Left colon (tissue), 2 donors: Measurements from ENCODE around the gene FGGY. TPM values are rescaled to one million over a fixed set of nuclear protein-coding genes. Genes with fewer than 3 reads are reported as not detected.

Source experiments
- ATAC-seq: fragments of 200-7000 bp; cut with Tn5 transposase; one replicate; pipeline ENCODE4 v1.9.1; 2020; ENCODE audit warnings: mild to moderate bottlenecking, moderate library complexity
- DNase-seq, 2 donors: peaks; one replicate each; pipeline ENCODE4 v3.0.0-alpha.2; 2020
- intact Hi-C, 2 donors: fragments of 100-400 bp; cut with DNase I in 1 of 2; cut with micrococcal nuclease in 1 of 2; formaldehyde crosslinking; loops; one replicate each; pipeline versions ENCODE4 v1.11.2 to v1.14.0; 2022; cut with DNase I, micrococcal nuclease
- total RNA-seq, 2 donors: library from RNA; stranded (reverse); fragmentation: NEBNext Ultra II Directional; extraction: Animal tissue kit (Norgen Biotek cat#: 25700); gene quantifications; one replicate each; pipeline ENCODE4 v1.2.1, GENCODE V29; 2021
- donor health status: DM: no; HTN: no; CAD: no.
- donor health status: DM: yes; HTN: yes; CAD: no.

FGGY gene
- total RNA-seq, 2 donors from 2014 or later, result 17.3 to 24.1 TPM

GRCh38 chr1:59669752-59670312, 372.9 kb downstream of the FGGY start:
- intact Hi-C loops, result no loop called here
- DNase-seq (no peak), ATAC-seq (no peak)

- DNase-seq, result no peak
- intact Hi-C loops, result no loop called here
- no peak for ATAC-seq
Measured at GRCh38 chr1:59670662-59671061, 373.8 kb downstream of the FGGY start.

GRCh38 chr1:59671066-59671952, 374.4 kb downstream of the FGGY start:
- no peak for ATAC-seq
- intact Hi-C loops, result no loop called here
- DNase-seq, result no peak

- ATAC-seq (no peak), DNase-seq (no peak)
- intact Hi-C loops, result no loop called here
Measured at GRCh38 chr1:59671953-59672305, 375.0 kb downstream of the FGGY start.

- ATAC-seq, result no peak
- no peak for DNase-seq
Measured at GRCh38 chr1:59672851-59673572, 376.1 kb downstream of the FGGY start.

GRCh38 chr1:59673573-59674450, 376.9 kb downstream of the FGGY start:
- intact Hi-C loops, result no loop called here
- peak; percentile 49 to 64 for DNase-seq
- peak; percentile 91 for ATAC-seq

More at GRCh38 chr1:59672851-59673572, 376.1 kb downstream of the FGGY start:
- intact Hi-C loops, result no loop called here

- DNase-seq (no peak), ATAC-seq (peak; percentile 32)
- intact Hi-C loops, result no loop called here
Measured at GRCh38 chr1:59674595-59674994, 377.7 kb downstream of the FGGY start.

GRCh38 chr1:59675936-59676335, 379.0 kb downstream of the FGGY start:
- intact Hi-C loops, result no loop called here
- ATAC-seq (no peak), DNase-seq (no peak)

GRCh38 chr1:59678040-59678439, 381.1 kb downstream of the FGGY start:
- DNase-seq (no peak), ATAC-seq (no peak)
- intact Hi-C loops, result no loop called here

- intact Hi-C loops, result no loop called here
- ATAC-seq (no peak), DNase-seq (no peak)
Measured at GRCh38 chr1:59678493-59679228, 381.8 kb downstream of the FGGY start.

GRCh38 chr1:59680044-59680443, 383.1 kb downstream of the FGGY start:
- ATAC-seq (no peak), DNase-seq (no peak)
- intact Hi-C loops, result no loop called here

GRCh38 chr1:59682396-59683080, 385.6 kb downstream of the FGGY start:
- no peak for DNase-seq
- intact Hi-C loops, result no loop called here
- no peak for ATAC-seq

- no peak for ATAC-seq
- intact Hi-C loops, result no loop called here
Measured at GRCh38 chr1:59683197-59683596, 386.3 kb downstream of the FGGY start.

GRCh38 chr1:59684698-59685097, 387.8 kb downstream of the FGGY start:
- intact Hi-C loops, result no loop called here
- ATAC-seq (no peak), DNase-seq (no peak)

More at GRCh38 chr1:59683197-59683596, 386.3 kb downstream of the FGGY start:
- DNase-seq, result no peak

- intact Hi-C loops, result no loop called here
- DNase-seq, result no peak
Measured at GRCh38 chr1:59685101-59685500, 388.2 kb downstream of the FGGY start.

GRCh38 chr1:59685666-59686065, 388.8 kb downstream of the FGGY start:
- intact Hi-C loops, result no loop called here
- no peak for DNase-seq
- ATAC-seq, result no peak

More at GRCh38 chr1:59685101-59685500, 388.2 kb downstream of the FGGY start:
- ATAC-seq, result no peak

- DNase-seq, result no peak
- intact Hi-C loops, result no loop called here
- ATAC-seq, result peak; percentile 30
Measured at GRCh38 chr1:59686170-59686569, 389.3 kb downstream of the FGGY start.

- intact Hi-C loops, result no loop called here
- no peak for ATAC-seq
Measured at GRCh38 chr1:59686574-59686973, 389.7 kb downstream of the FGGY start.

More at GRCh38 chr1:59686574-59686973, 389.7 kb downstream of the FGGY start:
- no peak for DNase-seq
